GOT3 (cell line): ENCODE results near the gene ARL5A.

Experiments used
- DNase-seq: peaks from one replicate; lab custom pipeline; 2025; ENCODE audit warnings: mixed read lengths; lab: John Stamatoyannopoulos, UW

The ARL5A gene

GRCh38 chr2:151766437-151767153 is 61.6 kb downstream of the ARL5A start:
- DNase-seq: no peak

- no peak for DNase-seq
Observed at GRCh38 chr2:151765760-151766410, 62.3 kb downstream of the ARL5A start.

- DNase-seq: no peak
Observed at GRCh38 chr2:151762694-151763093, 65.5 kb downstream of the ARL5A start.

DNA sequence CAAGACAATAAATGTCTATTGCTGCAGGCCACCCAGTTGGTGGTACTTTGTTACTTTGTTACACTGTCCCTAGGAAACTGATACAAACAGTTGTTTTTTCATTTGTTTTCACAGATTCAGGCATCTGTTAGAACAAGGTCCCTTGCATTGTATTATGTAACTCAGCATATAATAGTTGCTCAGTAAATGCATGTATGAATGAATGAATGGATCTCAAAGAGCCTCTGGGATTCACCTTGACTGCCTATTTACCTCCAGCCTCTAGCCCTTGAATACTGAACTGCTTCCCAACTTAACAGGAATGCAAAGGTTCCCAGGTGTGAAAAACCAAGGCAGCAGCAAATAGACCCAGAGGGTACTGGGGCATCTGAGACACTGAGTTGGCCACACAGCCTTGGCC is 66.5 kb downstream of the ARL5A start:
- no peak for DNase-seq

DNA sequence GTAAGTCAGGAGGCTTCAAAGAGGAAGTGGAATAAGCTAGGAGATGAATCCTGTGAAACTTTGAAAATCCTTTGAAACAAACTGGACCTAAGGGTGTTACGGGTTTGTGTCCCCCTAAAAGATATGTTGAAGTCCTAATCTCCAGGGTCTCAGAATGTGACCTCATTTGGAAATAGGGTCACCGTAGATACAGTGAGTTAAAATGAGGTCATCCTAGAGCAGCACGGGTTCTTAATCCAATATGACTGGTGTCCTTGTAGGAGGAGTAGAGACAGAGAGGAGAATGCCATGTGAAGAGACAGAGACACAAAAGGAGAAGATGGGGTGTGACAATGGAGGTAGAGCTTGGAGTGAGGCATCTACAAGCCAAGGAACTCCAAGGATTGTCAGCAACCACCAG is 67.0 kb downstream of the ARL5A start:
- DNase-seq: no peak

DNA sequence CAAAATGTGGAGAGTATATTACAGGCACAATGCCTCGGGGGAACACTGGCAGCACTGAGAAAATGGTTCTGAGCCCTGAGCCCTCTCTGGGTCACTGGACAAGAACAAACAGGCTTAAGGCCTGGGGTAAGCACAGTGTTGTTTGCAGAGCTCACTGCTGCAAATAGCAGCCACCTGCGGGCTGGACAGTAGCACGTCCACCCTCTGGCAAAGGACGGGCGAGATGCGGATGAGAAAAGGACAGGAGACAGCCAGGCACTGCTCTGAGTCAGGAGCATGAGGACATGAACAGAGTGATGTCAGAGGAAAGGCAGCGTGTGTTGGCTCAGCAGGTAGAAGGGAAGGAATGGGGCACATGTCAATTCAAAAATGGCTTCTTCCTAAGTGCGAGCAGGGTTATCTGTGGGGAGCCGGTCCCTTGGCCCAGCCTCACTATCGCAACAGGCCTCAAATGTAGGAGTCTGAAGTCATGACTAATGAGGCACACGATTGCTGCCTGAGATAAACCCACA is 68.0 kb downstream of the ARL5A start:
- DNase-seq: no peak

DNA sequence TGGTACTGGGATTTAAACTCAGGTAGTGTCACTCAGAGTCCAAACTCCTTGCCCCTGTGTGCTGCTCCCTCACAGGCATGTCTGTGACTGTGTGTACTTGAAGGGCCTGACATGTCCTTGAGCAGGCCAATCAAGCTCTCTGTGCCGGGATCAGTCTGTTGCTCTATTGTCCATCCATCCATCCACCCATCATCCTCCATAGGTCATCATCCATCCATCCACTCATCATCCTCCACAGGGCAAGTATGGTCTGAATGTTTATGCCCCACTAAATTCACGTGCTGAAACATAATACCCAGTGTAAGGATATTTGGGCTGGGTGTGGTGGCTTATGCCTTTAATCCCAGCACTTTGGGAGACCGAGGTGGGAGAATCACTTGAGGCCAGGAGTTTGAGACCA is 69.5 kb downstream of the ARL5A start:
- DNase-seq: no peak

- no peak for DNase-seq
Observed at GRCh38 chr2:151757861-151758260, 70.4 kb downstream of the ARL5A start.

DNA sequence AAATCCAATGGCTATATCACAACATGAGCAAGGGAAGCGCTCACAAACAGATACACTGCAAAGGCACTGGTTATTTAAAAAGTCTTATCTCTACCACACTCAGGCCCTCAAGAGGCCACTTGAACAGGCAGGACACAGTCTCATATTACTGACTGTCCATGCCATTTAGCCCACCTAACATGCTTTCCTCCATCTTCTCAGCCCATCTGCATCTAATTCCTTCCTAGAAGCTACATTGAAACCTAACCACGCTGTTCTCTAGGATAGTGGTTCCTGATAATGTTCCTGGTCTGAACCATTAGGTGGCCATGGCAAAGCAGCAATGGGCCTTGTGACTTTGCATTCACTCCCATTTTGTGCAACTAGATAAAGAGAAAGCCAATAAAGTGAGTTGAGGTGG is 71.4 kb downstream of the ARL5A start:
- no peak for DNase-seq

GRCh38 chr2:151754253-151754897 is 73.8 kb downstream of the ARL5A start:
- no peak for DNase-seq

GRCh38 chr2:151753540-151753939 is 74.7 kb downstream of the ARL5A start:
- no peak for DNase-seq
